Stimulated activated CD4-positive, alpha-beta T cell treated with anti-CD3 and anti-CD28 coated beads, TNF-alpha, amount 100 ng/mL, for 48 hours (primary cell): ENCODE data around the gene PSMB4.
"Not testable (repeated sequence)": the region's sequence is repeated elsewhere in the genome, so short reads cannot be mapped to it uniquely, and the experiment has no call there.

Source experiments
- DNase-seq, 3 donors: peaks; one replicate each; pipeline ENCODE4 v3.0.0-alpha.2; 2020; ENCODE audit warnings: low read depth in 3 of 3

Gene PSMB4

GRCh38 chr1:151386002-151386401, 13.4 kb upstream of the PSMB4 start:
- DNase-seq, result no peak

- not testable (repeated sequence) for DNase-seq
Measured at GRCh38 chr1:151390221-151391078, 8.9 kb upstream of the PSMB4 start.

GRCh38 chr1:151391079-151391563, 8.3 kb upstream of the PSMB4 start:
- DNase-seq, result no peak

GRCh38 chr1:151393583-151393982, 5.8 kb upstream of the PSMB4 start:
- no peak for DNase-seq

- not testable (repeated sequence) for DNase-seq
Measured at GRCh38 chr1:151396265-151396664, 3.1 kb upstream of the PSMB4 start.

GRCh38 chr1:151401125-151401788, 1.9 kb downstream of the PSMB4 start:
- no peak for DNase-seq

GRCh38 chr1:151401860-151402259, 2.5 kb downstream of the PSMB4 start:
- DNase-seq, result no peak

GRCh38 chr1:151402764-151403163, 3.4 kb downstream of the PSMB4 start:
- no peak for DNase-seq

- no peak for DNase-seq
Measured at GRCh38 chr1:151403612-151404011, 4.2 kb downstream of the PSMB4 start.

GRCh38 chr1:151405187-151405951, 6.0 kb downstream of the PSMB4 start:
- no peak for DNase-seq

- no peak for DNase-seq
Measured at GRCh38 chr1:151406176-151406575, 6.8 kb downstream of the PSMB4 start.

GRCh38 chr1:151407304-151407703, 7.9 kb downstream of the PSMB4 start:
- DNase-seq, result no peak

- no peak for DNase-seq
Measured at GRCh38 chr1:151408891-151409290, 9.5 kb downstream of the PSMB4 start.

- DNase-seq, result no peak
Measured at GRCh38 chr1:151411884-151412283, 12.5 kb downstream of the PSMB4 start.

GRCh38 chr1:151416231-151416630, 16.9 kb downstream of the PSMB4 start:
- no peak for DNase-seq

- no peak for DNase-seq
Measured at GRCh38 chr1:151418081-151418480, 18.7 kb downstream of the PSMB4 start.

- DNase-seq, result no peak
Measured at GRCh38 chr1:151419819-151420218, 20.4 kb downstream of the PSMB4 start.

- DNase-seq, result no peak
Measured at GRCh38 chr1:151425103-151425502, 25.7 kb downstream of the PSMB4 start.

- no peak for DNase-seq
Measured at GRCh38 chr1:151428068-151428467, 28.7 kb downstream of the PSMB4 start.

- DNase-seq, result not testable (repeated sequence)
Measured at GRCh38 chr1:151433827-151434226, 34.5 kb downstream of the PSMB4 start.

GRCh38 chr1:151435174-151435573, 35.8 kb downstream of the PSMB4 start:
- DNase-seq, result no peak

- no peak for DNase-seq
Measured at GRCh38 chr1:151436985-151437384, 37.6 kb downstream of the PSMB4 start.
